ENCODE measurements around the gene SLC40A1.

GRCh38 chr2:189560273-189560586 lies 20.4 kb downstream of the SLC40A1 start:
- TF ChIP-seq CTCF (IDR thresholded peaks at IDR 0.05; ENCODE audit: low read depth, low read length), result no peak
- TF ChIP-seq POLR2A (IDR thresholded peaks at IDR 0.05; ENCODE audit: extremely low read depth, insufficient read length), result no peak

Data from NB4 (cell line).